MM.1S (cell line): ENCODE data around the gene IRAK3.

Source experiments
- CTCF ChIP-seq: fragments of 300-600 bp; sonication (generic); IDR thresholded peaks from 2 replicates; pipeline ENCODE4 v1.5.1; 2016; ENCODE audit warnings: antibody characterized with exemption, low read length, mixed read lengths
- EZH2 ChIP-seq: fragments of 300-600 bp; sonication (generic); optimal IDR thresholded peaks from 2 replicates; pipeline ENCODE3; 2017; ENCODE audit warnings: low read depth, mild to moderate bottlenecking, antibody characterized with exemption, low read length, mixed read lengths

GRCh38 chr12:66241061-66242043 is 52.3 kb downstream of the IRAK3 start:
- TF ChIP-seq CTCF = no peak
- no peak for TF ChIP-seq EZH2
